Body of pancreas (tissue), 4 donors: Measurements from ENCODE around the gene MRPL49.

Experiments
- CTCF ChIP-seq, 7 experiments: fragments of 450-650 bp in 4 of 7; fragments of 200-600 bp in 3 of 7; sonication (generic) in 3 of 7; IDR thresholded peaks; one replicate each; pipeline ENCODE4 v1.5.1; 2016 to 2019; ENCODE audit warnings: antibody characterized with exemption in 7 of 7
- POLR2A ChIP-seq, 3 donors: fragments of 450-650 bp; IDR thresholded peaks; one replicate each; pipeline ENCODE4 v1.6.1; 2016; ENCODE audit warnings: antibody characterized with exemption in 3 of 3, mild to moderate bottlenecking in 2 of 3

- TF ChIP-seq CTCF (IDR thresholded peaks at IDR 0.05) (no peak), POLR2A (IDR thresholded peaks at IDR 0.05) (no peak)
Measured at GRCh38 chr11:65163684-65164083, 41.6 kb downstream of the MRPL49 start.
